ENCODE measurements around the gene CAP1.
A peak's percentile ranks its signal among the peaks of the same experiment; 100 is the strongest.
"Not testable (repeated sequence)": the region's sequence is repeated elsewhere in the genome, so short reads cannot be mapped to it uniquely, and the experiment has no call there.

Gene CAP1

GRCh38 chr1:40030528-40031135 lies 9.9 kb upstream of the CAP1 start:
- no peak for DNase-seq (ENCODE audit: low read depth in 2 of 2)

- DNase-seq (ENCODE audit: low read depth in 2 of 2), result peak in 1 of 2 donors; percentile 21
Measured at GRCh38 chr1:40032240-40032891, 8.2 kb upstream of the CAP1 start.

GRCh38 chr1:40034869-40035268 lies 5.7 kb upstream of the CAP1 start:
- no peak for DNase-seq (ENCODE audit: low read depth in 2 of 2)

GRCh38 chr1:40036574-40036973 lies 4.0 kb upstream of the CAP1 start:
- no peak for DNase-seq (ENCODE audit: low read depth in 2 of 2)

DNA sequence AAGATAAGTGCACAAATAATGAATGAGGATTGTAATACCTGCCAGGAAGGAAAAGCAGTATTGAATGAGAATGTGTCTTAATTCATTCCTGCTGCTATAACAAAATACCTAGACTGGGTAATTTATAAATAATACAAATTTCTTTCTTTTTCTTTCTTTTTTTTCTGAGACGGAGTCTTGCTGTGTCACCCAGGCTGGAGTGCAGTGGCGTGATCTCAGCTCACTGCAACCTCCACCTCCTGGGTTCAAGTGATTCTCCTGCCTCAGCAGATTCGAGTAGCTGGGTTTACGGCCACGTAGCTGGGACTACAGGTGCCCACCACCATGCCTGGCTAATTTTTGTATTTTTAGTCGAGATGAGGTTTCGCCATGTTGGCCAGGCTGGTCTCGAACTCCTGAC lies 3.3 kb upstream of the CAP1 start:
- DNase-seq (ENCODE audit: low read depth in 2 of 2), result not testable (repeated sequence)

- DNase-seq (ENCODE audit: low read depth in 2 of 2), result no peak
Measured at GRCh38 chr1:40038697-40039096, 1.8 kb upstream of the CAP1 start.

- no peak for DNase-seq (ENCODE audit: low read depth in 2 of 2)
Measured at GRCh38 chr1:40039245-40039756, 1.2 kb upstream of the CAP1 start.

DNA sequence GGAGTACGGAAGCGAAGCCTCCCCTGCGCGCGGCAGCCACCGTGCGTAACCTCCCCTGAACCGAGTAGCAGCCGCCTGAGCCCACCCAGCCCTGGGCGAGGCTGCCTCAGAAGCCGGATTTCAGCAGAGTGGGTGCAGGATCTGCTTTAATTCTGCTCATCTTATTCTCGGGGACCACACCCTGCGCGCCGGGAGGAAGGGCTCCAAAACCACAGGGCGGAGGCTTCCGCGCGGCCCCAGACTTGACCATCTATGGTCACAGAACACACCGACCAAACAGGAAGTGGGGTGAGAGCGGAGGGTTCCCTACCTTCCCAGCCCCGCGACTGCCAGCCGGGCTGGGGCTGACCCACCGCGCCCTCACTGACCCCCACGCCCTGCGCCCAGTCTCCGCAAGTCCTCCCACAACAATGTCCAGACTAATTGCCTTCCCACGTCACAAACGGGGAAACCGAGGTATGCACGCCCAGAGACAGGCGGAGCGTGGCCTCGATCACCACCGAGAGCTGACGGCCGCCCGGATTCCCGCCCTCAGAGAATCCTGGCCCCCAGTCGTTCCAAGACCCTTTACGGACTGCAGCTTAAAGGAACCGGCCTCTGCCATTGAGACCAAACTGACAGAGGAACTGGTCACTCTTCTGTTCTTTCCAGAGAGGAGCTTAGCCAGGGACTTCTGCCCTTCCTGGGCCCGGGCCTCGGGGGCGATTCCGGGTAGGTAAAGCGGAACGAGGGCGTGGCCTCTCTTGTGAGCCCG lies 595 bp upstream of the CAP1 start:
- peak; percentile 68 to 75 for DNase-seq (ENCODE audit: low read depth in 2 of 2)

DNA sequence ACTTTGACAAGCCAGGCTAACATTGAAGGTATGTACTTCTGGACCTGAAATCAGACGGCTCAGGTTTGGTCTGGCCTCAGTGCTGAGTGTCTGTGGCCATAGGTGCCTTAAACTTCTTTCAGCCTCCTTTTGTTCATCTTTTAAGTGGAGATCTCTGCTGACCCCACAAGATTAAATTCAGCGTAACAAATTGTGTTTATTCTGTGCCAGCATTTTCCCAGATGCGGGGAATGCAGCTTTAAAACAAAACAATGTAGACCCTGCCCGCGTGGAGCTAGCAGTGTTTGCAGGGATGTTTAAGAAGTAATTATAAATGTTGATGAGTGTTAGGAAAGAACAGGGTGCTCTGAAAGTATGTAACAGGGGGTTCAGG lies 923 bp downstream of the CAP1 start:
- no peak for DNase-seq (ENCODE audit: low read depth in 2 of 2)

DNA sequence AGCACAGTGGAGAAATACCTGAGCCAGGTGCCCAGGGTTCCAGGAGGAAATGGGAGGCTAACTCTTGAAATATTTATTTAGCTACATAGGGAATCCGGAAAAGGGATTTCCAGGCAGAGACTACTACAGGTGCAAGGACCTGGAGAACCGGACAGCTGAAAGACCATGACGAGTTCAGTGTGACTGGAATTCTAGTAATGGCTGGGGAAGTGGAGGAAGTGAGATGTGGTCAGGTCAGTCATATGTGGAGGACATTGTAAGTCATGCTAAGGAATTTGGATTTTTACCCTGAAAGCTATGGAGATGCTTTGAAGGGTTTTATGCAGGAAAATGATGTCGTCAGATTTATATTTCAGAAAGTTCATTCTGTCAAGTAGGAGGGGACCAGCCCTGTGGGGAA lies 1.8 kb downstream of the CAP1 start:
- DNase-seq (ENCODE audit: low read depth in 2 of 2), result no peak

DNA sequence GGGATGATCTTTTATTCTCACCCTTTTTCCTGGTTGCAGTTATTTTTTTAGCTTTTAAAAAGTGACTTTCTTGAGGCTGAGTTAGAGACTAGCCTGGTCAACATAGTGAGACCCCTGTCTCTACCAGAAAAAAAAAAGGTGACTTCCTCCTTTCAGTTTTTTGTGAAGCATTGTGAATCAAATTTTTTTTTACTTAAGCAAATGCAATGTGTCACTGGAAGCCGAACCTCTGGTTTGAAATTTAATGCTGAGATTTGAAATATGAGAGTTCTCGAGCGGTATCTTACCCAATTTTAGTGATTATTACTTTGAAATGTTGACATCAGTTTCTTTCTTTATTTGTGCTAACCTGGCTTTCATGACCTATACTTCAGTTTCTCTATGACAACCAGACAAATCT lies 3.6 kb downstream of the CAP1 start:
- no peak for DNase-seq (ENCODE audit: low read depth in 2 of 2)

GRCh38 chr1:40045182-40045581 lies 4.7 kb downstream of the CAP1 start:
- no peak for DNase-seq (ENCODE audit: low read depth in 2 of 2)

DNA sequence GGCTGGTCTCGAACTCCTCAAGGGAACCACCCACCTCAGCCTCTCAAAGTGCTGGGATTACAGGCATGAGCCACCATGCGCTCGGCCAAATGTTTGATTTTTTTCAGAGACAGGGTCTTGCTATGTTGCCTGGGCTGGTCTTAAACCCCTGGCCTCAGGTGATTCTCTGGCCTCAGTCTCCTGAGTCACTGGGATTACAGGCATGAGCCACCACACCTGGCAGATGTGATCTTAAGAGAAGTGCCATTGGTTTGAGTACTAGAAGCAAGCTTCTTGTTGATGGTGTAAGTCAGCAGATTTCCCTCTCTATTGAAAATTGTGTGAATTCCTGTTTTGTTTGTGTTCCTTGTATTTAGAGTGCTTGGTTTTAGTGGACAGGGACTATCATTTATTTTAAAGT lies 5.2 kb downstream of the CAP1 start:
- no peak for DNase-seq (ENCODE audit: low read depth in 2 of 2)

GRCh38 chr1:40047276-40047675 lies 6.7 kb downstream of the CAP1 start:
- no peak for DNase-seq (ENCODE audit: low read depth in 2 of 2)

- no peak for DNase-seq (ENCODE audit: low read depth in 2 of 2)
Measured at GRCh38 chr1:40047769-40048168, 7.2 kb downstream of the CAP1 start.

DNA sequence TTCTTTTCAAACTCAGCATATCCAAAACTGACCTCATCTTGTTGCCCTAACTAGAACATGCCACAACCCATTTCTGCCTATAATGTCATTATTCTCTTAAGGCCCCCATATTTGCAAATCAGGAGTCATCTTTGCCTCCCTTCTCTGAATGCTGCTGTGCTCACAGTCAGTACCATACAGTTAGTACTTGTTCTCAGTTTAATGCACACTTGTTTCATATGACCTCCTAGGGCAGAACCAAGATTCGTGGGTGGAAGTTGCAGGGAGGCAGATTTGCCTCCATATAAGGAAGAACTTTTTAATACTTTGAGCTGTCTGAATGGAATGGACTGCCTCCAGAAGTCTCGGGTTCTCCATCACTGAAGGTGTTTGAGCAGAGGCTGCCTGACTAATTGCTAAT lies 9.2 kb downstream of the CAP1 start:
- peak in 1 of 2 donors; percentile 13 for DNase-seq (ENCODE audit: low read depth in 2 of 2)

- no peak for DNase-seq (ENCODE audit: low read depth in 2 of 2)
Measured at GRCh38 chr1:40050863-40051262, 10.3 kb downstream of the CAP1 start.

- no peak for DNase-seq (ENCODE audit: low read depth in 2 of 2)
Measured at GRCh38 chr1:40053138-40053887, 12.8 kb downstream of the CAP1 start.

DNA sequence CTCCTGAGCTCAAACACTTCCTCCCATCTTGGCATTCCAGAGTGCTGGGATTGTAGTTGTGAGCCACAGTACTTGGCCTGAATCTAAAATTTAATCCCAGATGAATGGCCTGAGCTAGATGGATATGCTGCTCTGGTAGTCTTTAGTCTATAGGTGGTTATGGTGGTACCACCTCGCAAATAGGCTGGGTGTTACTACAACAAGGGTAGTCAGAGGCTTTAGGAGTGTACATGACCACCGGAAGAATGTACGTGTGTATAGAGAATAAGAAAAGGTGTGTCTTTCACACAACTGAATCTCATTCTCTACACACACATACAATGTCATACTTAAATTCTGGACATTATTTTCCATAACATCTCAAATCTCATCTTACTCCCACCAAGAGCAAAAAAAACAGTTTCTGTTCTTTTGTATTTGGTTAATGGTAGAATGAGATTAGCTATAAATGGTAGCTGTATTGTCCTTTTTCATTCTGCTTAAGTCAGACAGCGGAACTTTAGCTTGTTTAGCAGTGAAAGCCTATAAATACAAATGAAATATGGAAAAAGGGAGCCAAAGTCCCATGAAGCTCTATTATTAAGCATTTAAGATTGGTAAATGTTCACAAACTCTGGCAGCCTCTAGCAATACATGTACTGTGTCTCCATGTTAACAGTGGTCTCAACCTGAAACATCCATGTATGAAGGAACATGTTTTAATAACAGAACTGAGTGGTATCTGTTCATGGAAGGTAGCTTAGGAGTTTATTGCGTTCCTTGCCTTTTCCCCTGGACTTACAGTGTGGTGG lies 16.2 kb downstream of the CAP1 start:
- no peak for DNase-seq (ENCODE audit: low read depth in 2 of 2)

DNA sequence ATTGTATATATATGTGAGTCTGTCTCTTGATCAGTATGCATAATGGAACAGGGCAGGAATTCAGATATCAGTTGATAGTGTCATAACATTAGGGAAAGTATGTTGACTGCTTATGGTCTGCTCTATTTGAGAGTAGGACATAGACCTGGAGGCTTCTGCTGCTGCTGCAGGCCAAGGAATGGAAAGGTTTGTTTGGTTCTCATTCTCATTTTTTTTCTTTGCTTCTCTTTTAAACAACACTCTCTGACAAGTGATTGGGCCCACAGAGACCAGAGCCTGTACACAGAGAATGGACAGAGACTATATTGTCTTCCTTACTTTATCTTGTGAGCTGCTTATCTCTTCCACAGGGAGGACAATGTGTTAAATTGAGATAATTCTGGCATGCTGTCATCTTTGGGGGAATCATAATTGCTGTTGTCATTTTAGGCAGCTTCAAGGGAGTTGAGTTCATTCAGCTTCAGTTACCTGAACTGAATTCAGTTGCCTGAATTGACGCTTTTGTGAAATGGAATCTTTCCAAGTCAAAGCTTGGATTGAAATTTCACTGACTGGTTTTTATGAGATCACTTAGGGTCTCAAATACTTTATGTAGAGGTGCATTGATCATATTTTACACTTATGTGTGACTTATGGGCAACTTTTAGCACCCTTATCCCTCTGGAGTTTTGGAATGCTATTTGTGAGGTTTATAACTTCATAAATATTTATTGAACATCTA lies 16.9 kb downstream of the CAP1 start:
- DNase-seq (ENCODE audit: low read depth in 2 of 2), result no peak

DNA sequence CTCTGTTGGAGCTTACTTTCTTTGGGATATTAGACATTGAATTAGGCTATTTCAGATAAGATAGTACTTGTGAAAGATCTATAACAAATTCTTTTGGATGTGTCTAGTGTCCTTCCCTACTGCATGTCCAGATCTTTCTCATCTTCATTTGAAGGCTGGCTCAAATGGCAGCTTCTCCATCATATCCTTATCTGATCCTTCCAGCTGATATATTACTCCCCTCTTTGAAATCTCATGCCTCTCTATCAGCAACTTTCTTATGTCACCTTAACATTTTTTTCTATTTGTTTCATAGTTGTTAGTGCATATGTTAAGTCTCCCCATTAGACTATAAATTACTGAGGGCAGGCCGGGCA lies 17.5 kb downstream of the CAP1 start:
- no peak for DNase-seq (ENCODE audit: low read depth in 2 of 2)
